ENCODE data around the gene ZDHHC7.

- TF ChIP-seq RAD21 (IDR thresholded peaks at IDR 0.05) (no peak), MAX (IDR thresholded peaks at IDR 0.05) (no peak), JUND (IDR thresholded peaks at IDR 0.05) (no peak), ATF3 (IDR thresholded peaks at IDR 0.05) (no peak), ZBTB33 (IDR thresholded peaks at IDR 0.05) (no peak), HNF4A (conservative IDR thresholded peaks at IDR 0.05) (no peak), FOXA2 (IDR thresholded peaks at IDR 0.05) (no peak), TAF1 (conservative IDR thresholded peaks at IDR 0.05) (no peak), SP1 (IDR thresholded peaks at IDR 0.05) (no peak), GABPA (IDR thresholded peaks at IDR 0.05 in 1 of 2, conservative IDR thresholded peaks at IDR 0.05 in 1 of 2) (no peak)
- TF ChIP-seq, protein P1, sequence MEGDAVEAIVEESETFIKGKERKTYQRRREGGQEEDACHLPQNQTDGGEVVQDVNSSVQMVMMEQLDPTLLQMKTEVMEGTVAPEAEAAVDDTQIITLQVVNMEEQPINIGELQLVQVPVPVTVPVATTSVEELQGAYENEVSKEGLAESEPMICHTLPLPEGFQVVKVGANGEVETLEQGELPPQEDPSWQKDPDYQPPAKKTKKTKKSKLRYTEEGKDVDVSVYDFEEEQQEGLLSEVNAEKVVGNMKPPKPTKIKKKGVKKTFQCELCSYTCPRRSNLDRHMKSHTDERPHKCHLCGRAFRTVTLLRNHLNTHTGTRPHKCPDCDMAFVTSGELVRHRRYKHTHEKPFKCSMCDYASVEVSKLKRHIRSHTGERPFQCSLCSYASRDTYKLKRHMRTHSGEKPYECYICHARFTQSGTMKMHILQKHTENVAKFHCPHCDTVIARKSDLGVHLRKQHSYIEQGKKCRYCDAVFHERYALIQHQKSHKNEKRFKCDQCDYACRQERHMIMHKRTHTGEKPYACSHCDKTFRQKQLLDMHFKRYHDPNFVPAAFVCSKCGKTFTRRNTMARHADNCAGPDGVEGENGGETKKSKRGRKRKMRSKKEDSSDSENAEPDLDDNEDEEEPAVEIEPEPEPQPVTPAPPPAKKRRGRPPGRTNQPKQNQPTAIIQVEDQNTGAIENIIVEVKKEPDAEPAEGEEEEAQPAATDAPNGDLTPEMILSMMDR (IDR thresholded peaks at IDR 0.05; ENCODE audit: low read depth, low read length, missing input control): no peak
- TF ChIP-seq, protein P2, sequence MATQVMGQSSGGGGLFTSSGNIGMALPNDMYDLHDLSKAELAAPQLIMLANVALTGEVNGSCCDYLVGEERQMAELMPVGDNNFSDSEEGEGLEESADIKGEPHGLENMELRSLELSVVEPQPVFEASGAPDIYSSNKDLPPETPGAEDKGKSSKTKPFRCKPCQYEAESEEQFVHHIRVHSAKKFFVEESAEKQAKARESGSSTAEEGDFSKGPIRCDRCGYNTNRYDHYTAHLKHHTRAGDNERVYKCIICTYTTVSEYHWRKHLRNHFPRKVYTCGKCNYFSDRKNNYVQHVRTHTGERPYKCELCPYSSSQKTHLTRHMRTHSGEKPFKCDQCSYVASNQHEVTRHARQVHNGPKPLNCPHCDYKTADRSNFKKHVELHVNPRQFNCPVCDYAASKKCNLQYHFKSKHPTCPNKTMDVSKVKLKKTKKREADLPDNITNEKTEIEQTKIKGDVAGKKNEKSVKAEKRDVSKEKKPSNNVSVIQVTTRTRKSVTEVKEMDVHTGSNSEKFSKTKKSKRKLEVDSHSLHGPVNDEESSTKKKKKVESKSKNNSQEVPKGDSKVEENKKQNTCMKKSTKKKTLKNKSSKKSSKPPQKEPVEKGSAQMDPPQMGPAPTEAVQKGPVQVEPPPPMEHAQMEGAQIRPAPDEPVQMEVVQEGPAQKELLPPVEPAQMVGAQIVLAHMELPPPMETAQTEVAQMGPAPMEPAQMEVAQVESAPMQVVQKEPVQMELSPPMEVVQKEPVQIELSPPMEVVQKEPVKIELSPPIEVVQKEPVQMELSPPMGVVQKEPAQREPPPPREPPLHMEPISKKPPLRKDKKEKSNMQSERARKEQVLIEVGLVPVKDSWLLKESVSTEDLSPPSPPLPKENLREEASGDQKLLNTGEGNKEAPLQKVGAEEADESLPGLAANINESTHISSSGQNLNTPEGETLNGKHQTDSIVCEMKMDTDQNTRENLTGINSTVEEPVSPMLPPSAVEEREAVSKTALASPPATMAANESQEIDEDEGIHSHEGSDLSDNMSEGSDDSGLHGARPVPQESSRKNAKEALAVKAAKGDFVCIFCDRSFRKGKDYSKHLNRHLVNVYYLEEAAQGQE (IDR thresholded peaks at IDR 0.05): no peak
Observed at GRCh38 chr16:85008271-85008670, 3.1 kb downstream of the ZDHHC7 start.

Data from liver (tissue), 3 donors.